Measurements from ENCODE around the gene CNTNAP5. TPM values are rescaled to one million over a fixed set of nuclear protein-coding genes. Genes with fewer than 3 reads are reported as not detected.

The CNTNAP5 gene
- total RNA-seq, 1 experiment from 2014 or later = 0.48 TPM

- no peak overlapping the region for H4K91ac ChIP-seq (ENCODE audit: insufficient read length, low read depth, low read length)
- TF ChIP-seq, protein P1, sequence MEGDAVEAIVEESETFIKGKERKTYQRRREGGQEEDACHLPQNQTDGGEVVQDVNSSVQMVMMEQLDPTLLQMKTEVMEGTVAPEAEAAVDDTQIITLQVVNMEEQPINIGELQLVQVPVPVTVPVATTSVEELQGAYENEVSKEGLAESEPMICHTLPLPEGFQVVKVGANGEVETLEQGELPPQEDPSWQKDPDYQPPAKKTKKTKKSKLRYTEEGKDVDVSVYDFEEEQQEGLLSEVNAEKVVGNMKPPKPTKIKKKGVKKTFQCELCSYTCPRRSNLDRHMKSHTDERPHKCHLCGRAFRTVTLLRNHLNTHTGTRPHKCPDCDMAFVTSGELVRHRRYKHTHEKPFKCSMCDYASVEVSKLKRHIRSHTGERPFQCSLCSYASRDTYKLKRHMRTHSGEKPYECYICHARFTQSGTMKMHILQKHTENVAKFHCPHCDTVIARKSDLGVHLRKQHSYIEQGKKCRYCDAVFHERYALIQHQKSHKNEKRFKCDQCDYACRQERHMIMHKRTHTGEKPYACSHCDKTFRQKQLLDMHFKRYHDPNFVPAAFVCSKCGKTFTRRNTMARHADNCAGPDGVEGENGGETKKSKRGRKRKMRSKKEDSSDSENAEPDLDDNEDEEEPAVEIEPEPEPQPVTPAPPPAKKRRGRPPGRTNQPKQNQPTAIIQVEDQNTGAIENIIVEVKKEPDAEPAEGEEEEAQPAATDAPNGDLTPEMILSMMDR (conservative IDR thresholded peaks at IDR 0.05) = no peak
- H3K23me2 ChIP-seq (ENCODE audit: insufficient read length, low read depth, low read length, poor library complexity, severe bottlenecking) = no peaks in the 10 kb centered on the region
- no peaks in the 10 kb centered on the region for H3K79me2 ChIP-seq (ENCODE audit: insufficient read depth, low read length)
- peaks cover 6 to 11% of the 10 kb centered on the region in 2 experiments for H3K4me1 Mint-ChIP-seq
- H3T11ph ChIP-seq (ENCODE audit: low read length) = no peak overlapping the region
- H3K36me3 Mint-ChIP-seq (ENCODE audit: insufficient read depth in 1 of 3, low read depth in 3 of 3) = no peaks in the 10 kb centered on the region; a peak in 1 of 7 replicates
- no peak overlapping the region for H3K23ac ChIP-seq (ENCODE audit: insufficient read length, low read depth, low read length)
- no peak overlapping the region for H3K4me3 Mint-ChIP-seq
- peaks cover 5% of the 10 kb centered on the region for H3K4me1 ChIP-seq (ENCODE audit: insufficient read depth, low read length)
- no peak overlapping the region for H3K27ac ChIP-seq (ENCODE audit: insufficient read length, low read depth, low read length)
- WGBS (ENCODE audit: extremely low coverage, insufficient read length, low lambda C conversion rate) = no CpG with 5 or more reads among the region's 2 CpGs
- no peak overlapping the region for H3K4me2 ChIP-seq (ENCODE audit: insufficient read depth, insufficient read length, low read length)
- no peak for DNase-seq
- no peaks in the 10 kb centered on the region for H3K79me1 ChIP-seq (ENCODE audit: insufficient read depth, low read depth, low read length, poor library complexity, severe bottlenecking)
- H3K9me3 Mint-ChIP-seq = peaks cover 3 to 5% of the 10 kb centered on the region in 2 experiments; a peak in 2 of 5 replicates
- H2BK120ac ChIP-seq (ENCODE audit: low read depth, low read length, poor library complexity, severe bottlenecking) = no peak overlapping the region
- H4K20me1 ChIP-seq (ENCODE audit: control insufficient read depth, insufficient read depth, insufficient read length) = no peaks in the 10 kb centered on the region
- H3K56ac ChIP-seq (ENCODE audit: insufficient read length, low read depth, low read length) = no peak overlapping the region
- no peak overlapping the region for H2BK20ac ChIP-seq (ENCODE audit: low read depth, low read length, poor library complexity, severe bottlenecking)
- no peak overlapping the region for H3K4ac ChIP-seq (ENCODE audit: low read depth, low read length)
- no peak overlapping the region for H2BK5ac ChIP-seq (ENCODE audit: insufficient read length, low read length)
- H2BK12ac ChIP-seq (ENCODE audit: insufficient read length, low read depth, low read length) = no peak overlapping the region
- no peak overlapping the region for H3K9ac ChIP-seq (ENCODE audit: extremely low read depth, insufficient read length, low read length)
- H3K27ac Mint-ChIP-seq = no peak overlapping the region
- no peak overlapping the region for H3K14ac ChIP-seq (ENCODE audit: insufficient read depth, low read length)
- no peaks in the 10 kb centered on the region for H3K27me3 ChIP-seq (ENCODE audit: insufficient read depth, low read length)
- no peak overlapping the region for H2BK15ac ChIP-seq (ENCODE audit: low read depth, low read length)
- H2AFZ ChIP-seq (ENCODE audit: low read length) = no peak overlapping the region
- no peak overlapping the region for H2AK5ac ChIP-seq (ENCODE audit: insufficient read length, low read length)
- H3K9me3 ChIP-seq (ENCODE audit: control insufficient read depth, low read depth, low read length) = no peaks in the 10 kb centered on the region
- H3K27me3 Mint-ChIP-seq (ENCODE audit: low read depth) = no peaks in the 10 kb centered on the region
- no peak overlapping the region for H3K18ac ChIP-seq (ENCODE audit: insufficient read length, low read depth, low read length)
- no peak overlapping the region for H4K5ac ChIP-seq (ENCODE audit: insufficient read length, low read depth, low read length)
- H4K8ac ChIP-seq (replicated peaks; ENCODE audit: insufficient read length, low read depth, low read length) = no peak overlapping the region
These were observed 859.2 kb downstream of the CNTNAP5 start for GRCh38 chr2:124884315-124884714.
